K562 treated with DMSO at 1 percent for 12 hours (cell line): ENCODE results near the gene VCAM1. TPM values are rescaled to one million over a fixed set of nuclear protein-coding genes. Genes with fewer than 3 reads are reported as not detected.

Experiments
- total RNA-seq: library from RNA; unstranded; fragments of 300-600 nt; gene quantifications from 2 replicates; pipeline ENCODE4 v1.2.3, GENCODE V29; 2022; ENCODE audit not compliant: insufficient read depth

Gene VCAM1, protein sequence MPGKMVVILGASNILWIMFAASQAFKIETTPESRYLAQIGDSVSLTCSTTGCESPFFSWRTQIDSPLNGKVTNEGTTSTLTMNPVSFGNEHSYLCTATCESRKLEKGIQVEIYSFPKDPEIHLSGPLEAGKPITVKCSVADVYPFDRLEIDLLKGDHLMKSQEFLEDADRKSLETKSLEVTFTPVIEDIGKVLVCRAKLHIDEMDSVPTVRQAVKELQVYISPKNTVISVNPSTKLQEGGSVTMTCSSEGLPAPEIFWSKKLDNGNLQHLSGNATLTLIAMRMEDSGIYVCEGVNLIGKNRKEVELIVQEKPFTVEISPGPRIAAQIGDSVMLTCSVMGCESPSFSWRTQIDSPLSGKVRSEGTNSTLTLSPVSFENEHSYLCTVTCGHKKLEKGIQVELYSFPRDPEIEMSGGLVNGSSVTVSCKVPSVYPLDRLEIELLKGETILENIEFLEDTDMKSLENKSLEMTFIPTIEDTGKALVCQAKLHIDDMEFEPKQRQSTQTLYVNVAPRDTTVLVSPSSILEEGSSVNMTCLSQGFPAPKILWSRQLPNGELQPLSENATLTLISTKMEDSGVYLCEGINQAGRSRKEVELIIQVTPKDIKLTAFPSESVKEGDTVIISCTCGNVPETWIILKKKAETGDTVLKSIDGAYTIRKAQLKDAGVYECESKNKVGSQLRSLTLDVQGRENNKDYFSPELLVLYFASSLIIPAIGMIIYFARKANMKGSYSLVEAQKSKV
- not detected in 2 replicates for total RNA-seq

DNA sequence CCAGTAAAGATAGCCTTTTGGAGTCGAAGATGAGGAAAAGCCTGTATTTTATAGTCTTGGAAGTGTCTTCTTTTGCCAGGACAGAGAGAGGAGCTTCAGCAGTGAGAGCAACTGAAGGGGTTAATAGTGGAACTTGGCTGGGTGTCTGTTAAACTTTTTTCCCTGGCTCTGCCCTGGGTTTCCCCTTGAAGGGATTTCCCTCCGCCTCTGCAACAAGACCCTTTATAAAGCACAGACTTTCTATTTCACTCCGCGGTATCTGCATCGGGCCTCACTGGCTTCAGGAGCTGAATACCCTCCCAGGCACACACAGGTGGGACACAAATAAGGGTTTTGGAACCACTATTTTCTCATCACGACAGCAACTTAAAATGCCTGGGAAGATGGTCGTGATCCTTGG, at the start of gene VCAM1:
VCAM1 (plus strand) TSS at position 253 of the 400 bp plus-strand sequence; CDS start at position 372, 119 bp downstream.

Other genes starting within 250 kb of the VCAM1 start
- gene GPR88, start 181.6 kb upstream of the VCAM1 start, total RNA-seq = not detected in 2 replicates
- gene EXTL2, start 175.1 kb downstream of the VCAM1 start, total RNA-seq = 7.6 and 28.7 TPM in 2 replicates
- 0.98 and 5.0 TPM in 2 replicates for gene SLC30A7, start 176.3 kb downstream of the VCAM1 start, total RNA-seq